K562 (cell line): ENCODE measurements around the gene TTC39C. TPM values are rescaled to one million over a fixed set of nuclear protein-coding genes. Genes with fewer than 3 reads are reported as not detected.

Experiments
- ATAC-seq: fragments of 200-7000 bp; cut with Tn5 transposase; 3 replicates; pipeline ENCODE4 v1.9.1; 2020; ENCODE audit warnings: moderate library complexity
- BruUV-seq: library from RNA; stranded (reverse); fragments of 400-500 nt; replicated peaks from 2 replicates; lab custom pipeline; 2021; lab: Mats Ljungman, UMichigan
- CTCF ChIA-PET: fragments of 300-600 bp; formaldehyde crosslinking; extraction: SDS; loops from one replicate; lab custom pipeline; 2021; ENCODE audit warnings: low intra/inter-chr PET ratio; lab: Yijun Ruan, JAX
- POLR2A ChIA-PET: fragments of 300-600, 350-650 bp; sonication (Branson Sonifier 250); formaldehyde crosslinking; extraction: SDS; loops from one replicate; lab custom pipeline; 2021; ENCODE audit warnings: antibody characterized with exemption, inconsistent platforms; lab: Yijun Ruan, JAX
- DNase-seq, 4 experiments: peaks; one replicate each; pipeline versions ENCODE4 v3.0.0 to v3.0.0-alpha.2; 2011 to 2018; ENCODE audit warnings: low spot score in 3 of 4, mixed read lengths in 3 of 4; ENCODE audit errors: extremely low read depth in 1 of 4
- FAIRE-seq: peaks from 2 replicates; lab custom pipeline; 2011; peaks lifted over from hg19 to GRCh38; lab: Jason Lieb, UNC
- H2AFZ ChIP-seq: 2 replicates; pipeline ENCODE4 v1.6.0; 2011; ENCODE audit warnings: low read depth, low read length, control low read depth, inconsistent platforms
- H3K27ac ChIP-seq: fragments of 200-600 bp; 3 replicates; pipeline ENCODE4 v1.8.0; 2011; ENCODE audit warnings: low read depth, mild to moderate bottlenecking, control low read depth, inconsistent platforms, low read length, moderate library complexity, mixed read lengths; ENCODE audit errors: extremely low read depth
- H3K27me3 ChIP-seq, 2 experiments: fragments of 300-600 bp in 1 of 2; 2 replicates in 1 of 2; 3 replicates in 1 of 2; pipeline versions ENCODE4 v1.6.0 to v1.8.0; 2011; ENCODE audit warnings: inconsistent platforms in 2 of 2, low read length in 2 of 2, mild to moderate bottlenecking in 1 of 2, mixed read lengths in 1 of 2, moderate library complexity in 1 of 2; ENCODE audit not compliant: control insufficient read depth in 2 of 2, insufficient read depth in 2 of 2
- H3K36me3 ChIP-seq: fragments of 300-600 bp; 3 replicates; pipeline ENCODE4 v1.8.0; 2011; ENCODE audit warnings: mild to moderate bottlenecking, low read length, inconsistent platforms; ENCODE audit not compliant: control insufficient read depth, insufficient read depth
- H3K4me1 ChIP-seq, 2 experiments: fragments of 200-600 bp in 1 of 2; replicated peaks in 1 of 2; 2 replicates in 1 of 2; 3 replicates in 1 of 2; pipeline versions ENCODE4 v1.5.1 to v1.8.0; 2011; ENCODE audit warnings: inconsistent platforms in 2 of 2, low read length in 2 of 2, mild to moderate bottlenecking in 1 of 2, mixed read lengths in 1 of 2, moderate library complexity in 1 of 2; ENCODE audit not compliant: control insufficient read depth in 2 of 2, insufficient read depth in 2 of 2
- H3K4me2 ChIP-seq: 2 replicates; pipeline ENCODE4 v1.6.1; 2011; ENCODE audit warnings: low read length, control low read depth, inconsistent platforms, mixed read lengths; ENCODE audit not compliant: insufficient read depth
- H3K4me3 ChIP-seq: fragments of 200-600 bp; sonication (generic), shearing (Covaris generic); 2 replicates; pipeline ENCODE4 v1.5.1; 2016; ENCODE audit warnings: control low read depth, inconsistent platforms
- H3K79me2 ChIP-seq: fragments of 200-600 bp; 3 replicates; pipeline ENCODE4 v1.8.0; 2011; ENCODE audit warnings: low read length, inconsistent platforms; ENCODE audit not compliant: control insufficient read depth, insufficient read depth
- H3K9ac ChIP-seq, 2 experiments: 2 replicates each; pipeline versions ENCODE4 v1.6.0 to v1.6.1; 2011; ENCODE audit warnings: low read depth in 2 of 2, low read length in 2 of 2, control low read depth in 1 of 2, inconsistent platforms in 1 of 2, mild to moderate bottlenecking in 1 of 2, mixed read lengths in 1 of 2; ENCODE audit not compliant: insufficient read depth in 1 of 2
- H3K9me1 ChIP-seq: one replicate; pipeline ENCODE4 v1.6.0; 2011; ENCODE audit warnings: inconsistent platforms, mild to moderate bottlenecking, low read length, moderate library complexity; ENCODE audit not compliant: control insufficient read depth, insufficient read depth
- H3K9me3 ChIP-seq: replicated peaks from 2 replicates; pipeline ENCODE4 v1.5.1; 2011; ENCODE audit warnings: low read depth, low read length, inconsistent platforms; ENCODE audit not compliant: control insufficient read depth, insufficient read depth
- H4K20me1 ChIP-seq: replicated peaks from 2 replicates; pipeline ENCODE4 v1.6.1; 2011; ENCODE audit warnings: low read length, inconsistent platforms, mixed read lengths; ENCODE audit not compliant: control insufficient read depth, insufficient read depth
- CBX3 ChIP-seq, 2 experiments: IDR thresholded peaks; 1 replicate in 1 of 2; 2 replicates in 1 of 2; pipeline ENCODE4 v1.6.1; 2012; ENCODE audit warnings: inconsistent platforms in 2 of 2, low read length in 2 of 2, borderline replicate concordance in 1 of 2, control low read depth in 1 of 2
- LEF1 ChIP-seq: fragments of 450-650 bp; IDR thresholded peaks from 2 replicates; pipeline ENCODE4 v1.6.1; 2016; ENCODE audit warnings: mild to moderate bottlenecking
- NR2F6 ChIP-seq: fragments of 450-650 bp; formaldehyde crosslinking; IDR thresholded peaks from 2 replicates; pipeline ENCODE4 v1.4.0; 2020; ENCODE audit warnings: mild to moderate bottlenecking
- ZNF143 ChIP-seq: sonication (generic); formaldehyde crosslinking; IDR thresholded peaks from 2 replicates; pipeline ENCODE4 v1.9.0; 2022; ENCODE audit warnings: mild to moderate bottlenecking, missing genetic modification reagents
- ZZZ3 ChIP-seq: fragments of 450-650 bp; IDR thresholded peaks from 2 replicates; pipeline ENCODE4 v1.6.1; 2016; ENCODE audit warnings: antibody characterized with exemption, mild to moderate bottlenecking, moderate library complexity
- WGBS: fragments of 100-300 bp; shearing (Covaris generic); methylation state at CpG from one replicate; pipeline ENCODE4 v1.1.6; 2016; ENCODE audit warnings: low coverage, mixed read lengths; ENCODE audit not compliant: insufficient coverage; ENCODE audit errors: missing lambda C conversion rate; 5-methylcytosine and 5-hydroxymethylcytosine counted together
- in situ Hi-C: fragments of 300-500 bp; cut with MboI; formaldehyde crosslinking; loops from 4 replicates; pipeline ENCODE4 v1.15.0; 2018; ENCODE audit warnings: inconsistent platforms, mixed read lengths
- intact Hi-C: fragments of 100-400 bp; cut with micrococcal nuclease; formaldehyde crosslinking; loops from 2 replicates; pipeline ENCODE4 v1.14.2; 2022
- polyA plus RNA-seq, 8 experiments: library from polyadenylated mRNA; depleted of rRNA in 4 of 8; stranded (reverse) in 5 of 8; unstranded in 3 of 8; fragments of >200 nt; fragmentation: Nextera tagmentation in 2 of 8; fragmentation: Illumina TruSeq in 1 of 8; extraction: Ambion mirVana in 2 of 8; extraction: Trizol in 1 of 8; gene quantifications; 2 replicates each; pipeline versions ENCODE4 v1.2.1 to v1.2.3, GENCODE V29; 2011 to 2014; ENCODE audit warnings: inconsistent platforms in 1 of 8, missing spikeins in 1 of 8
- total RNA-seq, 7 experiments: library from RNA; depleted of rRNA in 6 of 7; stranded (reverse); fragments of >200 nt in 6 of 7; fragmentation: Illumina TruSeq in 2 of 7; extraction: Trizol in 2 of 7; gene quantifications; 2 replicates each; pipeline versions ENCODE4 v1.2.1 to v1.2.3, GENCODE V29; 2011 to 2021; ENCODE audit warnings: low replicate concordance in 1 of 7
- TF ChIP-seq, protein P1 (sequence below): fragments of 450-650 bp; formaldehyde crosslinking; IDR thresholded peaks from 2 replicates; pipeline ENCODE4 v1.4.0; 2020; ENCODE audit warnings: mild to moderate bottlenecking, moderate library complexity
- TF ChIP-seq, protein P2 (sequence below): sonication (generic); formaldehyde crosslinking; IDR thresholded peaks from 2 replicates; pipeline ENCODE4 v1.4.0; 2020; ENCODE audit warnings: mild to moderate bottlenecking, missing genetic modification reagents
- TF ChIP-seq, protein P3 (sequence below): fragments of 250-450 bp; sonication (Bioruptor Pico); IDR thresholded peaks from 2 replicates; pipeline ENCODE4 v1.5.0; 2021
- TF ChIP-seq, protein P4 (sequence below): sonication (generic); formaldehyde crosslinking; IDR thresholded peaks from 2 replicates; pipeline ENCODE4 v1.8.0; 2023; ENCODE audit warnings: missing genetic modification reagents, mild to moderate bottlenecking, borderline replicate concordance

TTC39C gene
- total and polyA plus RNA-seq, 9 of the 15 experiments (the other 6 are each of a cell fraction or from before 2014, with no cell fraction given) = 0.01 to 0.58 (median 0.18) TPM; not detected in 5

DNA sequence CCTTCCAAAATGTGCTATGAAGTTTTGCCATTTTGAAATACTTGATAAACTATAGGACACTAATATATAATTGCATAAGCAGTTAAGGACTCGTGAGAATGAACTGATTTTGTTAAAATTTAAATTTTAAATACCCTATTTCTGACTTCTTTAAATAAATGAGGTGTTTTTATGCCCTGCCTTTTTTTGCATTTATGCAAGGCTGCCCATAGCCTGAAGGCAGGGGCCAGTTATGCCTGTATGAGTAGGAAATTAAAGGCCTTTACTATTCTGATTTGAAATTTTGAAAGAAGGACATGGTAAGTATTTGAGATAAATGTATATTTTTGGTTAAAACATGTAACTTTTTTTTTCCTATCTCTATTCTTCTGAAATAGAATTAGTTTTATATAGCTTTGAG is 33.7 kb downstream of the TTC39C start (continued):
- TF ChIP-seq ZZZ3 (no peak), ZNF143 (no peak)

DNA sequence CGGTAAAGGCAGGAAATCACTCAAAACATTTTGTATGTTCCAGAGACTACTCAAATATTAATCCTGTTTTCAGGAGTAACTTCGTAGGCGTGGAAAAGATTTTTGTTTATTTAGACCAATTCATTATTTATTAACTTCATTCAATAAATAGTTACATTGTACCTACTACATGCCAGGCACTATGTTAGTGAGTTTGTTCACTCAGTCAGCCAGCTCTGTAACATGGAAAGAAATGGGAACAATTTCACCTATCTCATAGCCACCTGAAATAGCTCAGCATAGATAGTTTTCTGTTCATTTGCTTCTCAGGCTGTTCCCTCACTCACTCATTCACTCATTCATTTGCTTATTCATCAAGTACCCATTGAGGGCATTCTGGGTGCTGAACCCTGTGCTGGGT is 34.6 kb downstream of the TTC39C start:
- intact Hi-C loops (no loop called here), in situ Hi-C loops (no loop called here)
- BruUV-seq = no TSS peak
- DNase-seq = no peak
- Histone ChIP-seq H3K4me1 (no peaks in the 10 kb centered on the region), H3K4me3 (no peak overlapping the region), H3K9me3 (no peaks in the 10 kb centered on the region), H3K79me2 (no peaks in the 10 kb centered on the region), H3K9me1 (no peaks in the 10 kb centered on the region), H3K27me3 (peaks cover 0 to 4% of the 10 kb centered on the region in 2 experiments; a peak in 1 of 5 replicates), H4K20me1 (no peaks in the 10 kb centered on the region), H3K36me3 (no peaks in the 10 kb centered on the region), H3K27ac (no peak overlapping the region), H3K4me2 (no peak overlapping the region), H2AFZ (no peak overlapping the region), H3K9ac (no peak overlapping the region)
- POLR2A ChIA-PET = interaction anchor here (0.6 kb wide), 1 partner anchor 226 kb away, joined by 3 read pairs; no protein-coding TSS in a partner anchor
- no peak for FAIRE-seq
- WGBS = 0% methylated on average over 3 of the region's 3 CpGs
- ATAC-seq = no peak
- CTCF ChIA-PET = no interaction called here
- TF ChIP-seq, protein P1, sequence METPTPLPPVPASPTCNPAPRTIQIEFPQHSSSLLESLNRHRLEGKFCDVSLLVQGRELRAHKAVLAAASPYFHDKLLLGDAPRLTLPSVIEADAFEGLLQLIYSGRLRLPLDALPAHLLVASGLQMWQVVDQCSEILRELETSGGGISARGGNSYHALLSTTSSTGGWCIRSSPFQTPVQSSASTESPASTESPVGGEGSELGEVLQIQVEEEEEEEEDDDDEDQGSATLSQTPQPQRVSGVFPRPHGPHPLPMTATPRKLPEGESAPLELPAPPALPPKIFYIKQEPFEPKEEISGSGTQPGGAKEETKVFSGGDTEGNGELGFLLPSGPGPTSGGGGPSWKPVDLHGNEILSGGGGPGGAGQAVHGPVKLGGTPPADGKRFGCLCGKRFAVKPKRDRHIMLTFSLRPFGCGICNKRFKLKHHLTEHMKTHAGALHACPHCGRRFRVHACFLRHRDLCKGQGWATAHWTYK = no peak
- TF ChIP-seq, protein P2, sequence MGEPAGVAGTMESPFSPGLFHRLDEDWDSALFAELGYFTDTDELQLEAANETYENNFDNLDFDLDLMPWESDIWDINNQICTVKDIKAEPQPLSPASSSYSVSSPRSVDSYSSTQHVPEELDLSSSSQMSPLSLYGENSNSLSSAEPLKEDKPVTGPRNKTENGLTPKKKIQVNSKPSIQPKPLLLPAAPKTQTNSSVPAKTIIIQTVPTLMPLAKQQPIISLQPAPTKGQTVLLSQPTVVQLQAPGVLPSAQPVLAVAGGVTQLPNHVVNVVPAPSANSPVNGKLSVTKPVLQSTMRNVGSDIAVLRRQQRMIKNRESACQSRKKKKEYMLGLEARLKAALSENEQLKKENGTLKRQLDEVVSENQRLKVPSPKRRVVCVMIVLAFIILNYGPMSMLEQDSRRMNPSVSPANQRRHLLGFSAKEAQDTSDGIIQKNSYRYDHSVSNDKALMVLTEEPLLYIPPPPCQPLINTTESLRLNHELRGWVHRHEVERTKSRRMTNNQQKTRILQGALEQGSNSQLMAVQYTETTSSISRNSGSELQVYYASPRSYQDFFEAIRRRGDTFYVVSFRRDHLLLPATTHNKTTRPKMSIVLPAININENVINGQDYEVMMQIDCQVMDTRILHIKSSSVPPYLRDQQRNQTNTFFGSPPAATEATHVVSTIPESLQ (CRISPR knock-in tag) = no peak
- TF ChIP-seq, protein P3, sequence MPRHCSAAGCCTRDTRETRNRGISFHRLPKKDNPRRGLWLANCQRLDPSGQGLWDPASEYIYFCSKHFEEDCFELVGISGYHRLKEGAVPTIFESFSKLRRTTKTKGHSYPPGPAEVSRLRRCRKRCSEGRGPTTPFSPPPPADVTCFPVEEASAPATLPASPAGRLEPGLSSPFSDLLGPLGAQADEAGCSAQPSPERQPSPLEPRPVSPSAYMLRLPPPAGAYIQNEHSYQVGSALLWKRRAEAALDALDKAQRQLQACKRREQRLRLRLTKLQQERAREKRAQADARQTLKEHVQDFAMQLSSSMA (CRISPR knock-in tag) = no peak
- TF ChIP-seq LEF1 (no peak), CBX3 (IDR thresholded peaks at IDR 0.05; ENCODE audit: borderline replicate concordance in 1 of 2, low read length in 2 of 2) (no peak), NR2F6 (CRISPR knock-in tag) (no peak)
- TF ChIP-seq, protein P4, sequence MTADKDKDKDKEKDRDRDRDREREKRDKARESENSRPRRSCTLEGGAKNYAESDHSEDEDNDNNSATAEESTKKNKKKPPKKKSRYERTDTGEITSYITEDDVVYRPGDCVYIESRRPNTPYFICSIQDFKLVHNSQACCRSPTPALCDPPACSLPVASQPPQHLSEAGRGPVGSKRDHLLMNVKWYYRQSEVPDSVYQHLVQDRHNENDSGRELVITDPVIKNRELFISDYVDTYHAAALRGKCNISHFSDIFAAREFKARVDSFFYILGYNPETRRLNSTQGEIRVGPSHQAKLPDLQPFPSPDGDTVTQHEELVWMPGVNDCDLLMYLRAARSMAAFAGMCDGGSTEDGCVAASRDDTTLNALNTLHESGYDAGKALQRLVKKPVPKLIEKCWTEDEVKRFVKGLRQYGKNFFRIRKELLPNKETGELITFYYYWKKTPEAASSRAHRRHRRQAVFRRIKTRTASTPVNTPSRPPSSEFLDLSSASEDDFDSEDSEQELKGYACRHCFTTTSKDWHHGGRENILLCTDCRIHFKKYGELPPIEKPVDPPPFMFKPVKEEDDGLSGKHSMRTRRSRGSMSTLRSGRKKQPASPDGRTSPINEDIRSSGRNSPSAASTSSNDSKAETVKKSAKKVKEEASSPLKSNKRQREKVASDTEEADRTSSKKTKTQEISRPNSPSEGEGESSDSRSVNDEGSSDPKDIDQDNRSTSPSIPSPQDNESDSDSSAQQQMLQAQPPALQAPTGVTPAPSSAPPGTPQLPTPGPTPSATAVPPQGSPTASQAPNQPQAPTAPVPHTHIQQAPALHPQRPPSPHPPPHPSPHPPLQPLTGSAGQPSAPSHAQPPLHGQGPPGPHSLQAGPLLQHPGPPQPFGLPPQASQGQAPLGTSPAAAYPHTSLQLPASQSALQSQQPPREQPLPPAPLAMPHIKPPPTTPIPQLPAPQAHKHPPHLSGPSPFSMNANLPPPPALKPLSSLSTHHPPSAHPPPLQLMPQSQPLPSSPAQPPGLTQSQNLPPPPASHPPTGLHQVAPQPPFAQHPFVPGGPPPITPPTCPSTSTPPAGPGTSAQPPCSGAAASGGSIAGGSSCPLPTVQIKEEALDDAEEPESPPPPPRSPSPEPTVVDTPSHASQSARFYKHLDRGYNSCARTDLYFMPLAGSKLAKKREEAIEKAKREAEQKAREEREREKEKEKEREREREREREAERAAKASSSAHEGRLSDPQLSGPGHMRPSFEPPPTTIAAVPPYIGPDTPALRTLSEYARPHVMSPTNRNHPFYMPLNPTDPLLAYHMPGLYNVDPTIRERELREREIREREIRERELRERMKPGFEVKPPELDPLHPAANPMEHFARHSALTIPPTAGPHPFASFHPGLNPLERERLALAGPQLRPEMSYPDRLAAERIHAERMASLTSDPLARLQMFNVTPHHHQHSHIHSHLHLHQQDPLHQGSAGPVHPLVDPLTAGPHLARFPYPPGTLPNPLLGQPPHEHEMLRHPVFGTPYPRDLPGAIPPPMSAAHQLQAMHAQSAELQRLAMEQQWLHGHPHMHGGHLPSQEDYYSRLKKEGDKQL = no peak
